H1 (cell line): ENCODE measurements around the gene ALOX15. TPM values are rescaled to one million over a fixed set of nuclear protein-coding genes. Genes with fewer than 3 reads are reported as not detected.

Experiments
- BRCA1 ChIP-seq: IDR thresholded peaks from 2 replicates; pipeline ENCODE4 v1.6.1; 2012; ENCODE audit warnings: low read depth, low read length, improper control_type of control experiment
- EZH2 ChIP-seq: fragments of 200-600 bp; sonication (generic); IDR thresholded peaks from 2 replicates; pipeline ENCODE4 v1.7.1; 2012; ENCODE audit warnings: low read depth, mild to moderate bottlenecking, moderate library complexity, low read length, inconsistent platforms; ENCODE audit not compliant: severe bottlenecking
- HDAC6 ChIP-seq: IDR thresholded peaks from one replicate; pipeline ENCODE4 v1.7.1; 2012; ENCODE audit warnings: low read depth, mild to moderate bottlenecking, inconsistent platforms, low read length, moderate library complexity
- MAFK ChIP-seq: IDR thresholded peaks from 2 replicates; pipeline ENCODE4 v1.6.1; 2012; ENCODE audit warnings: low read depth, mild to moderate bottlenecking, improper control_type of control experiment, low read length
- PHF8 ChIP-seq: fragments of 200-600 bp; sonication (generic); conservative IDR thresholded peaks from 2 replicates; pipeline ENCODE4 v1.7.1; 2012; ENCODE audit warnings: low read depth, mild to moderate bottlenecking, inconsistent platforms, low read length, moderate library complexity
- polyA plus RNA-seq, 7 experiments: library from polyadenylated mRNA; depleted of rRNA in 3 of 7; stranded (reverse) in 5 of 7; unstranded in 2 of 7; fragments of >200 nt in 5 of 7; fragments of 200-250 nt in 2 of 7; gene quantifications; 1 replicate in 5 of 7; 2 replicates in 1 of 7; 4 replicates in 1 of 7; pipeline versions ENCODE4 v1.2.1 to v1.2.3, GENCODE V29; 2011 to 2013; ENCODE audit warnings: missing spikeins in 2 of 7, mixed read lengths in 2 of 7
- total RNA-seq: library from RNA; stranded (reverse); fragmentation: NEBNext Ultra II Directional; extraction: Animal tissue kit (Norgen Biotek cat#: 25700); gene quantifications from 2 replicates; pipeline ENCODE4 v1.2.1, GENCODE V29; 2021

Gene ALOX15
- total and polyA plus RNA-seq, 2 of the 8 experiments (the other 6 are each of a cell fraction or from before 2014, with no cell fraction given), result 1.5 to 1.7 TPM

DNA sequence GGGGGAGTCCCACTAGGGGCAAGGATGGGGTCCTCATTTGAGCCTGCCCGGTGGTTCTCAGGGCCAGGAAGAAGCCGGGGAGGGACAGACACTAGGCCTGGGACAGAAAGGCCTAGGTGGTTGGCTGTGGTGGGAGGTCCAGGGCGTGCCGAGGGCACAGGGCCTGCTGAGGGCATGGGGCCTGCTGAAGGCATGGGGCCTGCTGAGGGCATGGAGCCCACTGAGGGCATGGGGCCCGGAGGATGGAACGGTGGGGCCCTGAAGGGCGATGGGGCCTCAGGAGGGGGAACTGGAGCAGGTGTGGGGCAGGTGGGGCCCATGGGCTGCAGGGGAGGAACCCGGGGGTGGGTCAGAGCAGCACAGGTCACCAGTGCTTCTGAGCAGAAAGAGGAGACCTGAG, 31.3 kb upstream of the ALOX15 start (continued):
- TF ChIP-seq PHF8 (no peak), BRCA1 (no peak), MAFK (no peak), EZH2 (no peak), HDAC6 (no peak)
